NCI-H1417 (cell line): ENCODE results near the gene SENP6.
"Not testable (repeated sequence)": the region's sequence is repeated elsewhere in the genome, so short reads cannot be mapped to it uniquely, and the experiment has no call there.

ENCODE experiments used
- DNase-seq, 3 experiments: peaks; one replicate each; lab custom pipeline; 2025; lab: John Stamatoyannopoulos, UW

Gene SENP6

GRCh38 chr6:75601304-75602245, at the start of gene SENP6:
SENP6 (plus strand) TSS chr6:75601880; CDS start chr6:75602525, 645 bp downstream.
- DNase-seq: peak; percentile 75 to 95 (median 86)

GRCh38 chr6:75556240-75556639, 45.4 kb upstream of the SENP6 start:
- no peak for DNase-seq

DNA sequence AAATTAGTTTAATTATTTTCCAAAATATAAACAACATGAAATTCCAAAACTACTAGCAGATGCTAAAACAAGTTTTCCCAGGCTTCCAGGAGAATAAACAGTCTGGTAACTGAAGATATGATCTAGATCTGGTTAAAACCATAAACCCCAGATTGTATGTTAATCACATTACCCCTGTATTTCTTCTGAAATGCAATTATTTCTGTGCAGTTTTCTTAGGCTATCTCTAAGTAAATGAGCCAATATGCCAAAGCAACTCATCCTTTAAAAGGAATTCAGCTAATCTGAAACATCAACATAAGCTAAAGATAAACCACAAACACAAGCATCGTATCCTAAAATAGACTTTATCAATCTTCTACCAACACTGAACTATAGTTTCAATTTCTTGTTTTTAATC, 44.6 kb upstream of the SENP6 start:
- DNase-seq: no peak

- DNase-seq: peak in 2 of 3 experiments; percentile 2 to 10
These were observed 38.6 kb upstream of the SENP6 start for GRCh38 chr6:75563032-75563431.

DNA sequence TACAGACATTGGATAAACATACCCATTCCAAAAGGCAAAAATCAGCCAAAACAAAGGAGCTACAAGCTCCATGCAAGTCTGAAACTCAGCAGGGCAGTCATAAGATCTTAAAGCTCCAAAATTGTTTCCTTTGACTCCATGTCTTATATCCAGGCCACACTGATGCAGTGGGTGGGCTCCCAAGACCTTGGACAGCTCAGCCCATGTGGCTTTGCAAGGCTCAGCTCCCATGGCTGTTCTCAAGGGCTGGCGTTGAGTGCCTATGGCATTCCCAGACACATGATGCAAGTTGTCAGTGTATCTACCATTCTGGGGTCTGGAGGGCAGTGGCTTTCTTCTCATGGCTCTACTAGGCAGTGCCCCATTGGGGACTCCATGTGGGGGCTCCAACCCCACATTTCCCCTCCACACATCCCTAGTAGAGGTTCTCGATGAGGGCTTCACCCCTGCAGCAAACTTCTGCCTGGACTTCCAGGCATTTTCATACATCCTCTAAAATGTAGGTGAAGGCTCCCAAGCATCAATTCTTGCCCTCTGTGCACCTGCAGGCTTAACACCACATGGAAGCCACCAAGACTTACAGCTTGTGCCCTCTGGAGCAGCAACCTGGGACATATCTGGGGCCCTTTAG, 35.4 kb upstream of the SENP6 start:
- no peak for DNase-seq

GRCh38 chr6:75568100-75568499, 33.6 kb upstream of the SENP6 start:
- no peak for DNase-seq

- DNase-seq: no peak
These were observed 32.7 kb upstream of the SENP6 start for GRCh38 chr6:75568965-75569364.

DNA sequence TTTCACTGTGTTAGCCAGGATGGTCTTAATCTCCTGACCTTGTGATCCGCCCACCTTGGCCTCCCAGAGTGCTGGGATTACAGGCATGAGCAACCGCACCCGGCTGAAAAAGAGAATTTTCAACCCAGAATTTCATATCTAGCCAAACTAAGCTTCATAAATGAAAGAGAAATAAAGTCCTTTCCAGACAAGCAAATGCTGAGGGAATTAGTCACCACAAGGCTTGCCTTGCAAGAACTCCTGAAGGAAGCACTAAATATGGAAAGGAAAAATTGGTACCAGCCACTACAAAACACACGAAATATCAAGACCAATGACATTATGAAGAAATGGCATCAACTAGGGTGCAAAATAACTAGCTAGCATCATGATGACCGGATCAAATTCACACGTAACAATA, 31.0 kb upstream of the SENP6 start:
- not testable (repeated sequence) for DNase-seq

DNA sequence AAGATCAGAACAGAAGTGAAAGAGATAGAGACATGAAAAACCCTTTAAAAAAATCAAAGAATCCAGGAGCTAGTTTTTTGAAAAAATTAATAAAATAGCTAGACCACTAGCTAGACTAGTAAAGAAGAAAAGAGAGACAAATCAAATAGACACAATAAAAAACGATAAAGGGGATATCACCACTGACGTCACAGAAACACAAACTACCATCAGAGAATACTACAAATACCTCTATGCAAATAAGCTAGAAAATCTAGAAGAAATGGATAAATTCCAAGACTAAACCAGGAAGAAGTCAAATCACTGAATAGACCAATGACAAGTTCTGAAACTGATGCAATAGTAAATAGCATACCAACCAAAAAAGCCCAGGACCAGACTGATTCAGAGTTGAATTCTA, 29.6 kb upstream of the SENP6 start:
- DNase-seq: no peak

- DNase-seq: no peak
These were observed 21.7 kb upstream of the SENP6 start for GRCh38 chr6:75579951-75580350.

DNA sequence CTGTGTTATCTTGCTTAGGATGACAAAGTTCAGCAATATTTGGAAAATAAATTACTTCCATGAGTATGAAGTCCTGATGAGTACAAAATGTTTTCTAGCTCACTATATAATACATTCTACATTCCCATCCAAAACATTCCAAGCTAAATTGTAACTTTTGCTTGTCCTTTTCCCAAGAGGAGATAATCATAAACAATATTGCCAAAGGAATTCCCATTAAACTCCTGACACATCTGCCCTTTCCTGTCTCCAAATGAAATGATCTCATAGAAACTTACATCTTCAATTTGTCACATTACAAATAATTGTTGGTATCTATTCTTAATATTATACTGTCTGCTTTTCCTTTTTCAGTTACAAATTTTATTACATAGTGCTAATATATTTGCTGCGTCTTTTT, 20.4 kb upstream of the SENP6 start:
- no peak for DNase-seq

- DNase-seq: not testable (repeated sequence)
These were observed 17.1 kb upstream of the SENP6 start for GRCh38 chr6:75584552-75584951.

GRCh38 chr6:75588948-75589347, 12.7 kb upstream of the SENP6 start:
- DNase-seq: no peak

DNA sequence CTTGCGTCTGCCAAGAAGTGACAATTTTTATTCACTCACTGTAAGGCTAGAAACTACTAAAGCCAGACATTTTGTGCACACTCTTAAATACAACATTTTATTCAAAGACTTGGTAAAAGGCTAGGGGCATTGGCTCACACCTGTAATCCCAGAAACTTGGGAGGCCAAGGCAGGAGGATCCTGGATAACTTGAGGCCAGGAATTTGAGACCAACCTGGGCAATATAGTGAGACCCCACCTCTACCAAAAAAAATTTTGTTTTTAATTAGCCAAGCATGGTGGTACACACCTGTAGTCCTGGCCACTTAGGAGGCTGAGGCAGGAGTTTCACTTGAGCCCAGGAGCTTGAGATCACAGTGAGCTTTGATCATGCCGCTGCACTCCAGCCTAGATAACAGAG, 11.3 kb upstream of the SENP6 start:
- no peak for DNase-seq

DNA sequence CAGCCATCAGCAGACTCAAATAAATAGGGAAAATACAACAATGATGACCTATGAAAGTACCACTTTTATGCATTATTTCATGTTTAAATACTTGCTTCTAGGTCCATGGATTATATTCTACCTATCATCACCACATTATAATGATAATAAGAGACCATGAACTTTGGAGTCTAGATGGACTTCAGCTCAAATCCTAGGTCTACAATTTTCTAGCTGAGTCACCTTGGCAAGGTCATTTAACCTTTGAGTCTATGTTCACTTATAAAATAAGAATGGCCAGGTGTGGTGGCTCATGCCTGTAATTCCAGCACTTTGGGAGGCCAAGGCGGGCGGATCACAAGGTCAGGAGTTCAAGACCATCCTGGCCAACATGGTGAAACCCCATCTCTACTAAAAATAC, 5.3 kb upstream of the SENP6 start:
- DNase-seq: not testable (repeated sequence)

DNA sequence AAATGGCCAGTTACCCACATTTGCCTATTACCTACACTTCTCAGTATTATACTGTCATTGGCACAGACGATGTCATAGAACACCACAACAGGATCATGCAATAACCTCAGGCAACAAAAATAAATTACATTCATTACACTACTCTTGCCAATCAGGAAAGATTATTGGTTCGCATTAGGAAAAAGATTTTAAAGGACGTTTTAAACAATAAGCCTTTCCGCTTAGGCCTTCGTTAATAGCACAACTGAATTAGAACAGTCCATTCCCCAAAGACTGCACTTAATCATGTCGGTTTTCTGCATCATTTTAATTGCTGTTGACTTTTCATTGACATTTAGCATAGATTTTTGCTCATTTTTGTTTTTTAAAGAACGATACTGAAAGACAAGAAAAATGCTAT, 912 bp upstream of the SENP6 start:
- peak in 2 of 3 experiments; percentile 28 to 65 for DNase-seq

- DNase-seq: peak; percentile 49 to 92 (median 85)
These were observed 796 bp downstream of the SENP6 start for GRCh38 chr6:75602246-75603105.

- DNase-seq: no peak
These were observed 1.4 kb downstream of the SENP6 start for GRCh38 chr6:75603106-75603420.

- no peak for DNase-seq
These were observed 2.6 kb downstream of the SENP6 start for GRCh38 chr6:75604294-75604693.

- peak in 1 of 3 experiments; percentile 44 for DNase-seq
These were observed 4.0 kb downstream of the SENP6 start for GRCh38 chr6:75605635-75606034.

DNA sequence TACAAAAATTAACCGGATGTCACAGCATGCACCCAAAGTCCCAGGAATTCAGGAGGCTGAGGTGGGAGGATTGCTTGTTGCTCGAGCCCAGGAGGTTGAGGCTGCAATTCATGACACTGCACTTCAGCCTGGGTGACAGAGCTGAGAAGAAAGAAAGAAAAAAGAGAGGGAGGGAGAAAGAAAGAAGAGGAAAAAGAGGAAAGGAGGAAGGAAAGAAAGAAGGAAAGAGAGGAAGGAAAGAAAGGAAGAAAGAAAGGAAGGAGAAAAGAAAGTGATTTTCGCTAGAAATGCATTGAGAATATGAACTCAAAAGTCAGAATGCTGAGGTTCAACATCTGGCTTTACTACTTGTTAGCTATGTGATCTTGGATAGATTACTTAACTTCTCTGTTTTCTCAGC, 6.6 kb downstream of the SENP6 start:
- no peak for DNase-seq

DNA sequence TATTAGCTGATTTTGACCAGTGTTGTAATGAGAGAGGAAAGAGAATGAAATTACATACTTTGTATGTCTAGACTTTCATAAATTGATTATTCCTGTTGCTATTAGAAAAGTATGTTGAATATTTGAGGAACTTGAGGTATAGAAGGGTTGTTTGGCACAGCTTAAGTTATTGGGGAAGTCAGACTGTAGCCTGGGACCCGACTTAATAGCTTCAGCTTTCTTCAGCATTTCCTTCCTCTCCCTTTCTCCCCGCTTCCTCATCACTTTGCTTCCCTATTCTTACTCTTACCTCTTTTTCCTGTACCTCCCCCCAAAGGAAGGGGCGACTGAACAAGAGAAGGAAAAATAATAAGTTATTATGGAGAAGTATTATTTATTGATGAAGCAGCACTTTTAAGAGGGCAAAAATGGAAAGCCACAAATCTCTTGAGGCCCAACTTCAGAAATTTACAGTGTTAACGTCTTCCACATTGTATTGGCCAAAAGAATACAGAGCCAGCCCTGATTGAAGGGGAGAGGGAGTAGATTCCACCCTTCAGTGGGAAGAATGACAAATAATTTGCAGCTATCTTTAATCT, 7.4 kb downstream of the SENP6 start:
- DNase-seq: no peak
